ENCODE data around the gene CNPPD1. TPM values are rescaled to one million over a fixed set of nuclear protein-coding genes. Genes with fewer than 3 reads are reported as not detected.

Gene CNPPD1
- total RNA-seq, 1 experiment from 2014 or later: 32.8 TPM

DNA sequence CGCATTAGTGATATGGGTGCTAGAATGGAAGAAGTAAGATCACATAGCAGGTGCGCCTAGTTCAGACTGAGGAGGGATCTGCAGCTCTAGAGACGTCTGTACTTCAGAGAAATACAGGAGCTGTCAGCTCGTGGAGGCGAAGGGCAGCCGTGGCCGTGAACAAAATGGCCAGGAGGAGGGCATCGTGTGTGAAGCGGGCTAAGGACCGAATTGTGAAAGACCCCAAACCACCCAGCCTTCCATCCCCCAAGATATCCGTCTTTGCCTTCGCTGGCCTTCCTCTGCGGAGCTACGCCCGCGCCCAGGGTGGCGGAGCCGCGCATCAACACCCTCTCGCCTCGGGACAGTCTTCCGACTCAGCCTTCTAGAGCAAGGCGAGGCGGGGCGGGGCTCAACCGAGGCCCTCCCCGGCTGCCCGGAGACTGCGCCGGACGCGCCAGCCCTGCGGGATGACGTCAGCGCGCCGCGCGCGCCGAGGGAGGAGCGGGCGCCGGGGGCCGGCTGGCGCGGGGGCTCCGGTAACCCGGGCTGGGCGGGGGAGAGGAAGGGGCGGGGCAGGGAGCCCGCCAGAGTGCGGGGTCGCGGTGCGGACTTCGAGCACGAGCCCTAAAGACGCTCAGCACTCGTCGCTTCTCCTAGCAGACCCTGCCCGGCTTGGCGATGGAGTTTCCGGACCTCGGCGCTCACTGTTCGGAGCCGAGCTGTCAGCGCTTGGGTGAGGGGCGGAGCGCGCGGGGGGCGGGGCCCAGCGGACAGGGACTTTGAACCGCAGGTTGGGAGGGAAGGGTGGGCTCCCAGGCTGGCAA is 29.8 kb upstream of the CNPPD1 start, which contains the start of gene ZFAND2B (continued):
- TF ChIP-seq, protein P1, sequence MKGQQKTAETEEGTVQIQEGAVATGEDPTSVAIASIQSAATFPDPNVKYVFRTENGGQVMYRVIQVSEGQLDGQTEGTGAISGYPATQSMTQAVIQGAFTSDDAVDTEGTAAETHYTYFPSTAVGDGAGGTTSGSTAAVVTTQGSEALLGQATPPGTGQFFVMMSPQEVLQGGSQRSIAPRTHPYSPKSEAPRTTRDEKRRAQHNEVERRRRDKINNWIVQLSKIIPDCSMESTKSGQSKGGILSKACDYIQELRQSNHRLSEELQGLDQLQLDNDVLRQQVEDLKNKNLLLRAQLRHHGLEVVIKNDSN (CRISPR knock-in tag; IDR thresholded peaks at IDR 0.05): no peak
- TF ChIP-seq ZNF532 (CRISPR knock-in tag; IDR thresholded peaks at IDR 0.05; ENCODE audit: borderline replicate concordance) (no peak), CREM (CRISPR knock-in tag; IDR thresholded peaks at IDR 0.05) (peak; percentile 88; the same call in 1 of the 2 replicates), STAT6 (CRISPR knock-in tag; conservative IDR thresholded peaks at IDR 0.05; ENCODE audit: low read depth) (no peak), NR2C2 (CRISPR knock-in tag; IDR thresholded peaks at IDR 0.05) (no peak), HMGA2 (CRISPR knock-in tag; IDR thresholded peaks at IDR 0.05) (no peak), CTCF (IDR thresholded peaks at IDR 0.05) (no peak), ERG (CRISPR knock-in tag; IDR thresholded peaks at IDR 0.05) (0 out of 2 replicates have a peak, but pooled peaks have one; percentile 11), ARID4B (CRISPR knock-in tag; IDR thresholded peaks at IDR 0.05; ENCODE audit: borderline replicate concordance) (0 out of 2 replicates have a peak, but pooled peaks have one; percentile 80), OVOL2 (CRISPR knock-in tag; IDR thresholded peaks at IDR 0.05; ENCODE audit: borderline replicate concordance) (no peak; the same call in 1 of the 2 replicates), ETV6 (CRISPR knock-in tag; IDR thresholded peaks at IDR 0.05) (peak; percentile 37), ZNF121 (CRISPR knock-in tag; IDR thresholded peaks at IDR 0.05) (no peak)
- TF ChIP-seq, protein P2, sequence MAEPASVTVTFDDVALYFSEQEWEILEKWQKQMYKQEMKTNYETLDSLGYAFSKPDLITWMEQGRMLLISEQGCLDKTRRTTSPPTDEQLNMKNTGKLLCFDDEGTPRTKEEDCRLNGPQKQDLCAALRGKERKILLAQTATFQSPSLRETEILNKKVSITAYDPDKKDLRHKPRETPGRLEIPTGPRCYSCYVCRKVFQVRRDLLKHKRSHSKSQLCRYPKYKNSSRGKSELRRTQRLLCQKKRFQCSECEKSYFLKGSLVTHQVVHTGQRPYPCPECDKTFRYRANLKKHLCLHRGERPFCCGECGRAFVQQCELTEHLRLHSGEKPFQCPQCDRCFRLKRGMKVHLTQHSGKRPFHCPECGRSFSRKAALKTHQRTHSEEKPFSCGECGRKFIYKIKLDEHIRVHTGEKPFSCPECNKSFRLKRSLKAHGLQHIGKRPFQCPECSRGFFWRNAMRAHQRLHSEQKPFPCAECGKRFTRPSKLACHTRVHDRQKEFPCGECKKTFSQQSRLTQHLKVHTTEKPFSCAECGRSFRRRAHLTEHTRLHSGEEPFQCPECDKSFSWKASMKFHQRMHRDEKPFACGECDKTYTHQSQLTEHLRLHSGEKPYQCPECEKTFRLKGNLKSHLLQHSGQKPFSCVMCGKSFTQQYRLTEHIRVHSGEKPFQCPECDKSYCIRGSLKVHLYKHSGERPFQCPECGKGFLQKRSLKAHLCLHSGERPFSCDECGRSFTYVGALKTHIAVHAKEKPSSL (CRISPR knock-in tag; conservative IDR thresholded peaks at IDR 0.05): no peak
- TF ChIP-seq, protein P3, sequence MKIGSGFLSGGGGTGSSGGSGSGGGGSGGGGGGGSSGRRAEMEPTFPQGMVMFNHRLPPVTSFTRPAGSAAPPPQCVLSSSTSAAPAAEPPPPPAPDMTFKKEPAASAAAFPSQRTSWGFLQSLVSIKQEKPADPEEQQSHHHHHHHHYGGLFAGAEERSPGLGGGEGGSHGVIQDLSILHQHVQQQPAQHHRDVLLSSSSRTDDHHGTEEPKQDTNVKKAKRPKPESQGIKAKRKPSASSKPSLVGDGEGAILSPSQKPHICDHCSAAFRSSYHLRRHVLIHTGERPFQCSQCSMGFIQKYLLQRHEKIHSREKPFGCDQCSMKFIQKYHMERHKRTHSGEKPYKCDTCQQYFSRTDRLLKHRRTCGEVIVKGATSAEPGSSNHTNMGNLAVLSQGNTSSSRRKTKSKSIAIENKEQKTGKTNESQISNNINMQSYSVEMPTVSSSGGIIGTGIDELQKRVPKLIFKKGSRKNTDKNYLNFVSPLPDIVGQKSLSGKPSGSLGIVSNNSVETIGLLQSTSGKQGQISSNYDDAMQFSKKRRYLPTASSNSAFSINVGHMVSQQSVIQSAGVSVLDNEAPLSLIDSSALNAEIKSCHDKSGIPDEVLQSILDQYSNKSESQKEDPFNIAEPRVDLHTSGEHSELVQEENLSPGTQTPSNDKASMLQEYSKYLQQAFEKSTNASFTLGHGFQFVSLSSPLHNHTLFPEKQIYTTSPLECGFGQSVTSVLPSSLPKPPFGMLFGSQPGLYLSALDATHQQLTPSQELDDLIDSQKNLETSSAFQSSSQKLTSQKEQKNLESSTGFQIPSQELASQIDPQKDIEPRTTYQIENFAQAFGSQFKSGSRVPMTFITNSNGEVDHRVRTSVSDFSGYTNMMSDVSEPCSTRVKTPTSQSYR (CRISPR knock-in tag; IDR thresholded peaks at IDR 0.05): no peak
